ENCODE measurements around the gene IPO7.

IPO7 gene

DNA sequence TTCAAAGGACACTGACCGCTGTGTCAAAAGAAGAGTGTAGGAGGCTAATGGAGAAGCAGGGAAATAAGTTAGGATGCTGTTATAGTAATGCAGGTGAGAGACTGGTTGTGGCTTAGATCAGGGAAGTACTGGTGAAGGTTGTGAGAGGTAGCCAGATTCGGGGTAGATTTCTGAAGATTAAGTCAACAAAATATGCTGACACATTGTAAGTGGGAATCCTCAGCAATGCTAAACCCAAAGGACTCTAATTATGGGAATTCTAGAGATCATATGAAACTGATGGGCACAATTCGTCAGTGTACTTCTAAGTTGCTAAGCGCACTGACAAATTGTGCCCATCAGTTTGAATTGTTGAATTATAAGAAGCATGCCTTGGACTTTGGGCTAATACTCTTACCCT lies 86.3 kb downstream of the IPO7 start:
- DNase-seq (ENCODE audit: low read depth), result no peak
- H3K4me3 ChIP-seq (ENCODE audit: low read depth, low read length), result no peak overlapping the region
- TF ChIP-seq, protein P1, sequence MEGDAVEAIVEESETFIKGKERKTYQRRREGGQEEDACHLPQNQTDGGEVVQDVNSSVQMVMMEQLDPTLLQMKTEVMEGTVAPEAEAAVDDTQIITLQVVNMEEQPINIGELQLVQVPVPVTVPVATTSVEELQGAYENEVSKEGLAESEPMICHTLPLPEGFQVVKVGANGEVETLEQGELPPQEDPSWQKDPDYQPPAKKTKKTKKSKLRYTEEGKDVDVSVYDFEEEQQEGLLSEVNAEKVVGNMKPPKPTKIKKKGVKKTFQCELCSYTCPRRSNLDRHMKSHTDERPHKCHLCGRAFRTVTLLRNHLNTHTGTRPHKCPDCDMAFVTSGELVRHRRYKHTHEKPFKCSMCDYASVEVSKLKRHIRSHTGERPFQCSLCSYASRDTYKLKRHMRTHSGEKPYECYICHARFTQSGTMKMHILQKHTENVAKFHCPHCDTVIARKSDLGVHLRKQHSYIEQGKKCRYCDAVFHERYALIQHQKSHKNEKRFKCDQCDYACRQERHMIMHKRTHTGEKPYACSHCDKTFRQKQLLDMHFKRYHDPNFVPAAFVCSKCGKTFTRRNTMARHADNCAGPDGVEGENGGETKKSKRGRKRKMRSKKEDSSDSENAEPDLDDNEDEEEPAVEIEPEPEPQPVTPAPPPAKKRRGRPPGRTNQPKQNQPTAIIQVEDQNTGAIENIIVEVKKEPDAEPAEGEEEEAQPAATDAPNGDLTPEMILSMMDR (IDR thresholded peaks at IDR 0.05; ENCODE audit: low read depth, low read length, missing control alignments), result no peak

DNA sequence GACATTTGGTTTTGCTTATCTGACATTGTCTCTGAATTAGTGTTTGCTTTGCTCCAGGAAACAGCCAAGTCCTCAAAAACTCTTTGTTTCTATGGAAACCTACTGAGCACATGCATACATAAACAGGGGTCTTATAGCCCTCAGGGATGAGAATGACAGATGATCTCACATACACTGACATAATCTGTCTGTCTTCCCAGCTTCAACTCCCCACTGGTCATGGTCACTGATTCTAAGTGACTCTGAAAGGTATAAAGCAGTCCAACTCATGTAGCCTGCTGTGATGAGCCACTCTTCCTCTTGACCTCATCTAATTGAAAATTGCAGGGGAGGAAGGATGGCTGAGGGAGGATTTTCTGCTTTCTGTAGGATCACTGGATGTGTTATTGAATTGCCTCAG lies 89.0 kb downstream of the IPO7 start:
- TF ChIP-seq, protein P1 (IDR thresholded peaks at IDR 0.05; ENCODE audit: low read depth, low read length, missing control alignments), result no peak
- DNase-seq (ENCODE audit: low read depth), result no peak
- H3K4me3 ChIP-seq (ENCODE audit: low read depth, low read length), result no peak overlapping the region

DNA sequence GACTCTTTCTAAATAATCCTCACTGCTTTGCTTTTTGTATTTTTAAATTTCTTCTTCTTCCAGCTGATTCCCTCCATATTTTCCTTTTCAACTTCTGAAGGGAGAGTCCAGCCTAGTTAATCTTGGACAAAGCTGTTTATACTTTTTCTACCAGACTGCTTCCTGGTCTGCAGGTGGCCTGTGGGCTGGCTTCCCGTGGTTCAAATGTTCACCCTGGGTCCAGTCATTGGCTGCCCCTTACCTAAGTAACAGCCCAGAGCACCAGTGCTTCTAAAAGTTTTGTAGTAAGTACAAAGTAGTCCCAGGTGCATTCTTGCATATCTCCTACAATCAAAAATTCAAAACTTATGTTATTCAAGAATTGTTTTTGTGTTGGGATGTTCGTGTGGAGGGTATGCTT lies 95.4 kb downstream of the IPO7 start:
- no peak overlapping the region for H3K4me3 ChIP-seq (ENCODE audit: low read depth, low read length)
- no peak for DNase-seq (ENCODE audit: low read depth)
- TF ChIP-seq, protein P1 (IDR thresholded peaks at IDR 0.05; ENCODE audit: low read depth, low read length, missing control alignments), result no peak

DNA sequence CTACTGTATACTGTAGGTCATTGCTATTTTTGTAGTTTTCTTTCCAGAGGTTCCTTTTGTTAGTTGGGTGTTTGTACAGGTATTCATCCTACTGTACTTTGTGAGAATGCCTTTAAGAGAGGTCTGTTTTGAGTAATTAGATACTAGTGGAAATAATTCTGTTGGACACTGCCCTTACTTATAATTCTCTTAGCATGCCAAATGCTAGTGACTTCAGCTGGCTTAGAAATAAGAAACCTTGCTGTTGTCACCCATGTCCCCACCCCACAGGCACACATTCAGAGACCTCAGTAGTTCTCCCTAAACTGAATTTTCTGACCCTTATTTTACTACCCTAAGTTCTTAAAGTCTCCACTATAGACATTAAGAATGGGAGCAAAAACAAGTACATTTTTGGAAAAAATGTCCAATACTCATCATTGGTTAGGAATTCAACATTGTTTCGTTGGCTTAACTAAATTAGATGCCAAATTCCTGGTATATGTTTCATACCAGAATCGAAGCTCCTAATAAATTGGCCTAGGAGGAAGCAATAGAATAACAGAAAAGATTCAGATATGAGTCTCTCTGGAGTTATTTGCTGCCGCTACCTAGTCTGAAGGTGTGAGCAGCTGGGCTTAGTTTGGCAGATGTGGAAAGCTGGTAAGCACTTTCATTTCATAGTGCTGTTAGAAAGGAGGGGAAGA lies 104.8 kb downstream of the IPO7 start:
- DNase-seq (ENCODE audit: low read depth), result no peak
- H3K4me3 ChIP-seq (ENCODE audit: low read depth, low read length), result no peak overlapping the region
- TF ChIP-seq, protein P1 (IDR thresholded peaks at IDR 0.05; ENCODE audit: low read depth, low read length, missing control alignments), result no peak

DNA sequence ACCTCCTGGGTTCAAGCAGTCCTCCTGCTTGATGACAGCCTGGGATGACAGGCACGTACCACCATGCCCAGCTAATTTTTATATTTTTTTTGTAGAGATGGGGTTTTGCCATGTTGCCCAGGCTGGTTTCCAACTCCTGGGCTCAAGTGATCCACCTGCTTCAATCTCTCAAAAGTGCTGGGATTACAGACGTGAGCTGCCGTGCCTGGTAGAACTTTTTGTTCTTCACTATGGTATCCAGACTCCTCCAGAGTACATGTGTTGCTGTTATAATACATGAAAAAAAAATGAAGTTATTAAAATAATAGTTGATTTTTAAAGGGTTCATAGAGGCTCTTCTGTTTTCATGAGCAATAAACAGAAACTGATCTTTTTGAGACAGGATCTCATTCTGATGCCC lies 105.9 kb downstream of the IPO7 start:
- H3K4me3 ChIP-seq (ENCODE audit: low read depth, low read length), result no peak overlapping the region
- TF ChIP-seq, protein P1 (IDR thresholded peaks at IDR 0.05; ENCODE audit: low read depth, low read length, missing control alignments), result no peak
- no peak for DNase-seq (ENCODE audit: low read depth)

DNA sequence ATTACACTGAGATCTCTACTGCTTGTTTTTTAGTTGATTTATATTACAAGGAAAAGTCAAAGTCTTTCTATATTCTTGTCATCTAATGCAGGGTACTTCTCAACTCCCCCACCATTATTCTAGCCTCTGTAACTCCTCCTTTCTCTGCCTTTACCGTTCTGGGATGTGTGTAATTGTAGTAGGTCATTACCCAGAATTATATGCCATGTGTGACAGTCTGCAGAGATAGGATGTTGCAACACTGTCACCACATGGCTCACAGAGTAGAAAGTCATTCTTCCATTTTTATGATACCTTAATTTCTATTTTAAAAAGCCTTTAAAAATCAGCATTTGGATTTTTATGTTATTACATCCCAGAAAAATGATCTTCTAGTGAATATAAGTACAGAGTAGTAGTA lies 109.0 kb downstream of the IPO7 start:
- H3K4me3 ChIP-seq (ENCODE audit: low read depth, low read length), result no peak overlapping the region
- TF ChIP-seq, protein P1 (IDR thresholded peaks at IDR 0.05; ENCODE audit: low read depth, low read length, missing control alignments), result no peak
- no peak for DNase-seq (ENCODE audit: low read depth)

DNA sequence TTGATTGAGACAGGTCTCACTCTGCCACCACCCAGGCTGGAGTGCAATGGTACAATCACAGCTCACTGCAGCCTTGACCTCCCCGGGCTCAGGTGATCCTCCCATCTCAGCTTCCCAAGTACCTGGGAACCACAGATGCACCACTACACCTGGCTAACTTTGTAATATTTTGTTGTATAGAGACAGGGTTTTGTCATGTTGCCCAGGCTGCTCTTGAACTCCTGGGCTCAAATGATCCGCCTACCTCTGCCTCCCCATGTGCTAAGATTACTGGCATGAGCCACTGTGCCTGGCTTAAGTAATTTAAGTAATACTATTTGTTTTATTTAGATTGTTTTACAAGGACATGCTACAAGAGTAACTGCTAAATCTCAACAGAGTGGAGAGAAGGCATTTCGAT lies 109.9 kb downstream of the IPO7 start:
- TF ChIP-seq, protein P1 (IDR thresholded peaks at IDR 0.05; ENCODE audit: low read depth, low read length, missing control alignments), result no peak

More for the DNA sequence above, 109.9 kb downstream of the IPO7 start:
- DNase-seq (ENCODE audit: low read depth), result no peak
- no peak overlapping the region for H3K4me3 ChIP-seq (ENCODE audit: low read depth, low read length)

Data from GM12864 (cell line).